Psoas muscle (tissue), 8 donors: ENCODE results near the gene TRMT44. TPM values are rescaled to one million over a fixed set of nuclear protein-coding genes. Genes with fewer than 3 reads are reported as not detected.

Experiments
- ATAC-seq, 4 donors: fragments of 200-7000 bp; cut with Tn5 transposase; one replicate each; pipeline ENCODE4 v1.9.1; 2020; ENCODE audit warnings: moderate library complexity in 3 of 4, mild to moderate bottlenecking in 2 of 4
- DNase-seq, 2 donors: peaks; one replicate each; pipeline ENCODE4 v3.0.0-alpha.2; 2020
- H3K27ac ChIP-seq: fragments of 200-600 bp; one replicate; pipeline ENCODE4 v1.8.0; 2022
- H3K27me3 ChIP-seq, 3 donors: fragments of 200-600 bp in 1 of 3; one replicate each; pipeline versions ENCODE4 v1.6.1 to v1.8.0; 2013 to 2022; ENCODE audit warnings: low read length in 2 of 3, mild to moderate bottlenecking in 2 of 3, moderate library complexity in 1 of 3; ENCODE audit not compliant: insufficient read depth in 3 of 3
- H3K36me3 ChIP-seq, 2 donors: fragments of 200-600 bp in 1 of 2; one replicate each; pipeline versions ENCODE4 v1.6.1 to v1.8.0; 2013 to 2022; ENCODE audit warnings: low read depth in 1 of 2, mild to moderate bottlenecking in 1 of 2, moderate library complexity in 1 of 2; ENCODE audit not compliant: insufficient read depth in 1 of 2
- H3K4me1 ChIP-seq: fragments of 200-600 bp; one replicate; pipeline ENCODE4 v1.8.0; 2022
- H3K4me3 ChIP-seq: fragments of 200-600 bp; one replicate; pipeline ENCODE4 v1.8.0; 2022; ENCODE audit warnings: mild to moderate bottlenecking
- H3K9me3 ChIP-seq: fragments of 200-600 bp; one replicate; pipeline ENCODE4 v1.8.0; 2022
- WGBS, 3 donors: extraction: QIAGEN DNeasy Blood & Tissue Kit; methylation state at CpG; one replicate each; pipeline versions ENCODE4 v1.1.6 to v1.1.7; 2013; 5-methylcytosine and 5-hydroxymethylcytosine counted together
- intact Hi-C, 2 donors: fragments of 100-400 bp; cut with DNase I; formaldehyde crosslinking; loops; one replicate each; pipeline versions ENCODE4 v1.11.0 to v1.14.2; 2022
- polyA plus RNA-seq, 3 donors: library from polyadenylated mRNA; stranded (reverse); fragments of 200-250 nt; gene quantifications; one replicate each; pipeline ENCODE4 v1.2.3, GENCODE V29; 2013
- total RNA-seq, 4 donors: library from RNA; stranded (reverse); fragmentation: NEBNext Ultra II Directional in 2 of 4; extraction: Animal tissue kit (Norgen Biotek cat#: 25700) in 2 of 4; gene quantifications; one replicate each; pipeline versions ENCODE4 v1.2.1 to v1.2.4, GENCODE V29; 2021 to 2023
- TF ChIP-seq, protein P1 (sequence below): fragments of 200-600 bp; IDR thresholded peaks from one replicate; pipeline ENCODE4 v1.8.0; 2022; ENCODE audit warnings: antibody characterized with exemption
- donor health status: healthy with polysubstance abuse.
- donor health status: DM: no; HTN: no; CAD: no; lungs with moderate emphysema.
- donor health status: Bipolar disorder and iron deficiency.
- donor health status: healthy.
- donor health status: DM: yes; HTN: yes; CAD: no.
- donor health status: DM: no; HTN: no; CAD: no.
- donor health status: DM: no; HTN: no; CAD: no.
- donor health status: DM: yes; HTN: yes; CAD: no.

TRMT44 gene
- total and polyA plus RNA-seq, 7 donors = 3.4 to 9.1 (median 5.4) TPM

DNA sequence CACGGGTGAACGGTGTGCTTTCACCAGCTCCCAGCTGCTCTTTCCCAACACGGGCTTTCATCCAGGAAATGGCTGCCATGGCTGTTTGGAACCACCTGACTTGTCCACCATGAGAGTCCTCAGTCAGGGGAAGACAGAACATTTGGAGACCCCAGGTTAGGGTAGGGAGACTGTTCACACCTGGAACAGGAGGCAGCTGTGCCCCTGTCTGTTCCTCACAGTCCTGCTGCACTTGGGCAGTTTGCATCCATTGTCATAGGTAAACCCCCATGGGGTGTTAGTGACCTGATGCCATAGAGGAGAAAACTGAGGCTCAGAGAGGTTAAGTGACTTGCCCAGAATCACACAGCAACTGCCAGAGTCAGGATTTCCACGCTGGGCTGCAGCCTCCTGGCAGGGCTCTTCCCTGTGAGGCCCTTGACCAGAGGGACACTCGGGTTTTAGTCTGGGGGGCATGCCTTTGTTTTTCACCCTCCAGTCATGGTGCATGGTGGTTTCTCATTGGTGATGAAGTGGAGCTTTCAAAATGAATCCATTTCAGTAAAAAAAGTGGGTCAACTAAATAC is 54.5 kb downstream of the TRMT44 start:
- TF ChIP-seq, protein P1, sequence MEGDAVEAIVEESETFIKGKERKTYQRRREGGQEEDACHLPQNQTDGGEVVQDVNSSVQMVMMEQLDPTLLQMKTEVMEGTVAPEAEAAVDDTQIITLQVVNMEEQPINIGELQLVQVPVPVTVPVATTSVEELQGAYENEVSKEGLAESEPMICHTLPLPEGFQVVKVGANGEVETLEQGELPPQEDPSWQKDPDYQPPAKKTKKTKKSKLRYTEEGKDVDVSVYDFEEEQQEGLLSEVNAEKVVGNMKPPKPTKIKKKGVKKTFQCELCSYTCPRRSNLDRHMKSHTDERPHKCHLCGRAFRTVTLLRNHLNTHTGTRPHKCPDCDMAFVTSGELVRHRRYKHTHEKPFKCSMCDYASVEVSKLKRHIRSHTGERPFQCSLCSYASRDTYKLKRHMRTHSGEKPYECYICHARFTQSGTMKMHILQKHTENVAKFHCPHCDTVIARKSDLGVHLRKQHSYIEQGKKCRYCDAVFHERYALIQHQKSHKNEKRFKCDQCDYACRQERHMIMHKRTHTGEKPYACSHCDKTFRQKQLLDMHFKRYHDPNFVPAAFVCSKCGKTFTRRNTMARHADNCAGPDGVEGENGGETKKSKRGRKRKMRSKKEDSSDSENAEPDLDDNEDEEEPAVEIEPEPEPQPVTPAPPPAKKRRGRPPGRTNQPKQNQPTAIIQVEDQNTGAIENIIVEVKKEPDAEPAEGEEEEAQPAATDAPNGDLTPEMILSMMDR = no peak
- Histone ChIP-seq H3K9me3 (no peaks in the 10 kb centered on the region), H3K27me3 (no peaks in the 10 kb centered on the region), H3K27ac (no peak overlapping the region), H3K4me3 (no peak overlapping the region), H3K4me1 (no peaks in the 10 kb centered on the region), H3K36me3 (no peaks in the 10 kb centered on the region)
- ATAC-seq = no peak
- WGBS, 3 donors = 56 to 68% (median 58%) methylated on average over 5 of the region's 5 CpGs
- no peak for DNase-seq
- intact Hi-C loops = no loop called here

DNA sequence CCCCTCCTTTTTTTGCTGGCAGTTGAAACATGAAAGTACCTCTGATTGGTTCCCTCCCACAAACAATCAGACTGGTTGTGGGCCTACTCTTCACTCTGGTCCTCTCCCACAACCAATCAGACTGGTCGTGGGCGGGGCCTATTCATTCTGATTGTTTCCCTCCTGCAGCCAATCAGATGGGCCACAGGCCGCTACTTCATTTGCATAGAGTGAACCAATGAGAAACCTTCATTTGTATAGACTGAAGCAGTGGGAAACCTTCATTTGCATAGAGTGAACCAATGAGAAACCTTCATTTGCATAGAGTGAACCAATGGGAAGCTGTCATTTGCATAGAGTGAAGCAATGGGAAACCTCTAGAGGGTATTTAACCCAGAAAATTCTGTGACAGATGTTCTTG is 55.2 kb downstream of the TRMT44 start:
- Histone ChIP-seq H3K4me3 (no peak overlapping the region), H3K27ac (no peak overlapping the region), H3K36me3 (no peaks in the 10 kb centered on the region), H3K9me3 (no peaks in the 10 kb centered on the region), H3K4me1 (no peaks in the 10 kb centered on the region), H3K27me3 (no peaks in the 10 kb centered on the region)
- no peak for DNase-seq
- TF ChIP-seq, protein P1 = no peak
- no peak for ATAC-seq
- intact Hi-C loops = no loop called here
- WGBS, 3 donors = 92 to 96% (median 95%) methylated on average over 3 of the region's 3 CpGs

DNA sequence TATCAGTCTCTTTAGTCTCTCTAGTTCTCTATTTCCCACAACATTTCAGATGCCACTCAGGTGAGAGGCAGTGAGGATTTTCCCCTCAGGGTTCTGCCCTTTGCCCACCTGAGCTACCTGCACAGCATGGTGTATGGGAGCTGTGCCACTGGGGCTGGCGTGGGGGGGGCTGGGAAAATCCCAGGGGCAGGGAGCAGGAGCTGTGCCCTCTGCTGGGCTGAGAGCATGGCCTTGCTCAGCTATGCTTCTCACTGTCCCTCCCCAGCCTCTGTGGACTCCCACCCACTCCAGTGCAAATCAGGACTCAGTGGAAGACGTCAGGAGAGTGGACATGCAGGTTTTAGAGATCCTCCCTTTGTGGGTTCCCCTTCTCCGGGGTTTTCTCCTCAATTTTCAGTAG is 57.2 kb downstream of the TRMT44 start:
- Histone ChIP-seq H3K4me3 (no peak overlapping the region), H3K4me1 (no peaks in the 10 kb centered on the region), H3K9me3 (no peaks in the 10 kb centered on the region), H3K27me3 (no peaks in the 10 kb centered on the region), H3K36me3 (no peaks in the 10 kb centered on the region), H3K27ac (no peak overlapping the region)
- no peak for ATAC-seq
- intact Hi-C loops = no loop called here
- TF ChIP-seq, protein P1 = no peak
- 88 to 94% (median 92%) methylated on average over 3 of the region's 3 CpGs for WGBS, 3 donors
- DNase-seq = no peak

DNA sequence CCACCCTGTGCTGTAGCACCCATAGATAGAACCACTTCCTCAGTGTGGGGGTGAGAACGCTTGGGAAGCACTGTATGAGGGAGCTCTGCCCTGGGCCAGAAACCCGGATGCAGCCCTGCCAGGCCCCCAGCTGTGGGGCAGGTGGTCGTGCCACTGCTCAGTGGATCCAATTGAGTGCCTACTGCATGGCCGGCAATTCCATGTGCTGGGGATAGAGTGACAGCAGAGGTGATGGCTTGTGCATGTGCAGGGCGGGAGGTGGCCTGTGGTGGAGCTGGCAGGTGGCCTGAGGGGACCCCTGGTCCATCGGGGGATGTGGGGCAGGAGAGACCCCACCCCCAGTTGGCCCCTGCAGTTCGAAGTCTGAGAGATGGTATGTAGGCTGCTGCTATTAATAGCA is 60.4 kb downstream of the TRMT44 start:
- H3K4me1 ChIP-seq = no peaks in the 10 kb centered on the region
- WGBS, 3 donors = 38 to 45% (median 41%) methylated on average over 7 of the region's 7 CpGs
- no peaks in the 10 kb centered on the region for H3K36me3 ChIP-seq
- H3K27ac ChIP-seq = no peak overlapping the region
- ATAC-seq = no peak
- H3K9me3 ChIP-seq = no peaks in the 10 kb centered on the region
- H3K4me3 ChIP-seq = no peak overlapping the region
- TF ChIP-seq, protein P1 = no peak
- DNase-seq = no peak
- H3K27me3 ChIP-seq = no peaks in the 10 kb centered on the region
- intact Hi-C loops = no loop called here

DNA sequence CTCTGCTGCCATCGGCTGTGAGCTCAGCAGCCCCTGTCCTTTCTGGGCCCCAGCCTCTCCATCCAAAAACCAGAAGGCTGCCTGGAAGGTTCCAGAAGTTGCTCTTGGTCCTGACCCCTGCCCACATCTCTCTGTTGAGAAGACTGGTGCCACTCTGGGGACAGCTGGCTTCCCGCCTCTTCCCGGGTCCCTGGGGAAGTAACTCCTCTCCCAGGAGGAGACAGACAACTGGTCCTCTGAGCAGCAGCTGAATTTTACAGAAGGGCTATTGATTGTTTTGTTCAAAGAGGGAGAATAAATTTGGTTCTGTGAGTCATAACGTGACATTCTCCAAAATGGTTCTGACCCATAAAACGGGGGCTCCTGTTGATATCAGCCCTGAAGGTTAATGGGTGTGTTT is 61.2 kb downstream of the TRMT44 start:
- DNase-seq (no peak), ATAC-seq (no peak)
- Histone ChIP-seq H3K27me3 (no peaks in the 10 kb centered on the region), H3K9me3 (no peaks in the 10 kb centered on the region), H3K4me1 (peaks cover 6% of the 10 kb centered on the region), H3K36me3 (no peaks in the 10 kb centered on the region), H3K4me3 (no peak overlapping the region), H3K27ac (no peak overlapping the region)
- 61 to 74% (median 68%) methylated on average over 5 of the region's 5 CpGs for WGBS, 3 donors
- intact Hi-C loops = no loop called here
- TF ChIP-seq, protein P1 = no peak
